GM23248 (cell line): Measurements from ENCODE around the gene GPR137B. TPM values are rescaled to one million over a fixed set of nuclear protein-coding genes. Genes with fewer than 3 reads are reported as not detected.

Experiments used
- DNase-seq: peaks from one replicate; pipeline ENCODE4 v3.0.0-alpha.2; 2015
- H2AFZ ChIP-seq: fragments of 200-600 bp; sonication (generic); 2 replicates; pipeline ENCODE4 v1.6.1; 2016; ENCODE audit warnings: antibody characterized with exemption
- H3F3A ChIP-seq: fragments of 200-600 bp; sonication (generic); 2 replicates; pipeline ENCODE4 v1.6.1; 2016; ENCODE audit warnings: mild to moderate bottlenecking, antibody characterized with exemption, mixed run types; ENCODE audit not compliant: insufficient read depth
- H3K27ac ChIP-seq: fragments of 200-600 bp; sonication (generic); 2 replicates; pipeline ENCODE4 v1.5.1; 2016; ENCODE audit warnings: mild to moderate bottlenecking
- H3K27me3 ChIP-seq: fragments of 200-600 bp; sonication (generic); replicated peaks from 2 replicates; pipeline ENCODE4 v1.6.1; 2016; ENCODE audit warnings: mild to moderate bottlenecking; ENCODE audit not compliant: insufficient read depth
- H3K36me3 ChIP-seq: fragments of 200-600 bp; sonication (generic); 2 replicates; pipeline ENCODE4 v1.6.1; 2016; ENCODE audit warnings: low read depth, mild to moderate bottlenecking
- H3K4me1 ChIP-seq: fragments of 200-600 bp; sonication (generic); 2 replicates; pipeline ENCODE4 v1.6.1; 2016; ENCODE audit warnings: mild to moderate bottlenecking; ENCODE audit not compliant: insufficient read depth
- H3K4me2 ChIP-seq: fragments of 200-600 bp; sonication (generic); one replicate; pipeline ENCODE4 v1.6.1; 2016; ENCODE audit warnings: mild to moderate bottlenecking; ENCODE audit not compliant: unreplicated experiment
- H3K4me3 ChIP-seq: fragments of 200-600 bp; sonication (generic); 2 replicates; pipeline ENCODE4 v1.5.1; 2016; ENCODE audit warnings: mild to moderate bottlenecking
- H3K79me2 ChIP-seq: fragments of 200-600 bp; sonication (generic); 2 replicates; pipeline ENCODE4 v1.6.1; 2016; ENCODE audit warnings: mild to moderate bottlenecking; ENCODE audit not compliant: insufficient read depth
- H3K9ac ChIP-seq: fragments of 200-600 bp; sonication (generic); 2 replicates; pipeline ENCODE4 v1.6.1; 2016; ENCODE audit warnings: mild to moderate bottlenecking
- H3K9me2 ChIP-seq: fragments of 200-600 bp; sonication (generic); 2 replicates; pipeline ENCODE4 v1.6.1; 2016; ENCODE audit warnings: mixed run types, mild to moderate bottlenecking, moderate library complexity; ENCODE audit not compliant: insufficient read depth
- H3K9me3 ChIP-seq: fragments of 200-600 bp; sonication (generic); one replicate; pipeline ENCODE4 v1.6.1; 2017; ENCODE audit warnings: low read depth
- H4K20me1 ChIP-seq: fragments of 200-600 bp; sonication (generic); 2 replicates; pipeline ENCODE4 v1.6.0; 2016; ENCODE audit not compliant: insufficient read depth
- EZH2 ChIP-seq: fragments of 200-600 bp; sonication (generic); IDR thresholded peaks from 2 replicates; pipeline ENCODE4 v1.6.1; 2018; ENCODE audit warnings: antibody characterized with exemption, mild to moderate bottlenecking; ENCODE audit not compliant: insufficient read depth, poor library complexity, severe bottlenecking
- EZH2phosphoT487 ChIP-seq: fragments of 200-600 bp; sonication (generic); IDR thresholded peaks from 2 replicates; pipeline ENCODE4 v1.6.1; 2018; ENCODE audit warnings: antibody characterized with exemption, moderate library complexity, mild to moderate bottlenecking, low read depth; ENCODE audit not compliant: insufficient read depth
- WGBS, 2 experiments: methylation state at CpG; one replicate each; pipeline ENCODE4 v1.1.6; 2015 to 2017; ENCODE audit warnings: low lambda C conversion rate in 2 of 2, low coverage in 1 of 2; ENCODE audit errors: missing lambda C conversion rate in 2 of 2; 5-methylcytosine and 5-hydroxymethylcytosine counted together
- in situ Hi-C: fragments of 300-500 bp; cut with MboI; formaldehyde crosslinking; loops from 2 replicates; pipeline ENCODE4 v1.15.0; 2020
- polyA plus RNA-seq: library from polyadenylated mRNA; unstranded; fragments of >200 nt; fragmentation: Nextera tagmentation; extraction: Ambion mirVana; gene quantifications from 2 replicates; pipeline ENCODE4 v1.2.1, GENCODE V29; 2016
- total RNA-seq: library from RNA; depleted of rRNA; stranded (reverse); fragments of >200 nt; shearing (Covaris generic); gene quantifications from 2 replicates; pipeline ENCODE4 v1.2.3, GENCODE V29; 2014

GPR137B gene
- total and polyA plus RNA-seq, 2 experiments from 2014 or later = 26.0 to 30.6 TPM

GRCh38 chr1:236213534-236213933 is 71.2 kb downstream of the GPR137B start:
- H4K20me1 ChIP-seq = no peaks in the 10 kb centered on the region
- TF ChIP-seq EZH2 = no peak
- no peak for TF ChIP-seq EZH2phosphoT487
- in situ Hi-C loops = no loop called here
- no peaks in the 10 kb centered on the region for H3K9me3 ChIP-seq
- H3K36me3 ChIP-seq = 0 out of 2 replicates have a peak, but pooled peaks cover 5% of the 10 kb centered on the region
- no peaks in the 10 kb centered on the region for H3K27me3 ChIP-seq
- no peak overlapping the region for H3K9ac ChIP-seq
- DNase-seq = no peak
- H3K4me1 ChIP-seq = no peaks in the 10 kb centered on the region
- no peaks in the 10 kb centered on the region for H3K79me2 ChIP-seq
- H3K27ac ChIP-seq = no peak overlapping the region
- H3K4me2 ChIP-seq = no peak overlapping the region
- no peaks in the 10 kb centered on the region for H3F3A ChIP-seq
- no peak overlapping the region for H3K4me3 ChIP-seq
- no peaks in the 10 kb centered on the region for H3K9me2 ChIP-seq
- 83 to 85% methylated on average over 3 of the region's 3 CpGs for WGBS, 2 experiments
- H2AFZ ChIP-seq = no peak overlapping the region

GRCh38 chr1:236214761-236215160 is 72.4 kb downstream of the GPR137B start:
- H4K20me1 ChIP-seq = no peaks in the 10 kb centered on the region
- no peak overlapping the region for H3K9ac ChIP-seq
- H3K27me3 ChIP-seq = no peaks in the 10 kb centered on the region
- no peaks in the 10 kb centered on the region for H3F3A ChIP-seq
- H3K9me3 ChIP-seq = no peaks in the 10 kb centered on the region
- no peak overlapping the region for H3K4me3 ChIP-seq
- no peaks in the 10 kb centered on the region for H3K4me1 ChIP-seq
- no peak overlapping the region for H3K27ac ChIP-seq
- no peak for TF ChIP-seq EZH2
- TF ChIP-seq EZH2phosphoT487 = no peak
- in situ Hi-C loops = no loop called here
- H3K79me2 ChIP-seq = no peaks in the 10 kb centered on the region
- H2AFZ ChIP-seq = no peak overlapping the region
- no peak for DNase-seq
- H3K9me2 ChIP-seq = no peaks in the 10 kb centered on the region
- 0 out of 2 replicates have a peak, but pooled peaks cover 5% of the 10 kb centered on the region for H3K36me3 ChIP-seq
- H3K4me2 ChIP-seq = no peak overlapping the region
- WGBS, 2 experiments = 43 to 70% methylated on average over 1 of the region's 1 CpG

- WGBS, 2 experiments = 92 to 100% methylated on average over 1 of the region's 1 CpG
Measured at GRCh38 chr1:236220473-236220872, 78.1 kb downstream of the GPR137B start.

GRCh38 chr1:236222632-236223031 is 80.3 kb downstream of the GPR137B start:
- Histone ChIP-seq H3K27me3 (no peaks in the 10 kb centered on the region), H2AFZ (no peak overlapping the region), H3K79me2 (no peaks in the 10 kb centered on the region), H3F3A (no peaks in the 10 kb centered on the region), H3K9me3 (no peaks in the 10 kb centered on the region), H3K9ac (no peak overlapping the region), H4K20me1 (no peaks in the 10 kb centered on the region), H3K27ac (no peak overlapping the region), H3K4me1 (no peaks in the 10 kb centered on the region), H3K36me3 (peaks cover 6% of the 10 kb centered on the region; the same call in 1 of the 2 replicates), H3K4me2 (no peak overlapping the region), H3K4me3 (no peak overlapping the region), H3K9me2 (no peaks in the 10 kb centered on the region)
- no peak for DNase-seq
- in situ Hi-C loops = no loop called here
- WGBS, 2 experiments = 100% methylated on average over 1 of the region's 1 CpG
- TF ChIP-seq EZH2phosphoT487 (no peak), EZH2 (no peak)

More at GRCh38 chr1:236220473-236220872, 78.1 kb downstream of the GPR137B start:
- no peak overlapping the region for H3K27ac ChIP-seq
- no peaks in the 10 kb centered on the region for H3K79me2 ChIP-seq
- in situ Hi-C loops = no loop called here
- TF ChIP-seq EZH2 = no peak
- TF ChIP-seq EZH2phosphoT487 = no peak
- H3K4me1 ChIP-seq = no peaks in the 10 kb centered on the region
- H3K9me3 ChIP-seq = no peaks in the 10 kb centered on the region
- peaks cover 6% of the 10 kb centered on the region; the same call in 1 of the 2 replicates for H3K36me3 ChIP-seq
- no peaks in the 10 kb centered on the region for H3F3A ChIP-seq
- H3K9ac ChIP-seq = no peak overlapping the region
- H3K27me3 ChIP-seq = no peaks in the 10 kb centered on the region
- no peak overlapping the region for H2AFZ ChIP-seq
- no peak overlapping the region for H3K4me2 ChIP-seq
- H4K20me1 ChIP-seq = no peaks in the 10 kb centered on the region
- H3K4me3 ChIP-seq = no peak overlapping the region
- DNase-seq = no peak
- no peaks in the 10 kb centered on the region for H3K9me2 ChIP-seq

GRCh38 chr1:236228411-236228810 is 86.1 kb downstream of the GPR137B start:
- no peaks in the 10 kb centered on the region for H3K9me3 ChIP-seq
- WGBS, 2 experiments = 85 to 88% methylated on average over 4 of the region's 4 CpGs
- DNase-seq = no peak
- no peaks in the 10 kb centered on the region for H3K27me3 ChIP-seq
- in situ Hi-C loops = no loop called here
- no peak overlapping the region for H3K27ac ChIP-seq
- H2AFZ ChIP-seq = no peak overlapping the region
- no peaks in the 10 kb centered on the region for H4K20me1 ChIP-seq
- H3K4me3 ChIP-seq = no peak overlapping the region
- no peak overlapping the region for H3K4me2 ChIP-seq
- H3K9me2 ChIP-seq = no peaks in the 10 kb centered on the region
- H3K36me3 ChIP-seq = no peaks in the 10 kb centered on the region
- no peak overlapping the region for H3K9ac ChIP-seq
- TF ChIP-seq EZH2 (no peak), EZH2phosphoT487 (no peak)
- H3F3A ChIP-seq = no peaks in the 10 kb centered on the region
- H3K4me1 ChIP-seq = no peaks in the 10 kb centered on the region
- no peaks in the 10 kb centered on the region for H3K79me2 ChIP-seq
